ENCODE data around the gene CCDC183.
"Not testable (repeated sequence)": the region's sequence is repeated elsewhere in the genome, so short reads cannot be mapped to it uniquely, and the experiment has no call there.

CCDC183 gene

DNA sequence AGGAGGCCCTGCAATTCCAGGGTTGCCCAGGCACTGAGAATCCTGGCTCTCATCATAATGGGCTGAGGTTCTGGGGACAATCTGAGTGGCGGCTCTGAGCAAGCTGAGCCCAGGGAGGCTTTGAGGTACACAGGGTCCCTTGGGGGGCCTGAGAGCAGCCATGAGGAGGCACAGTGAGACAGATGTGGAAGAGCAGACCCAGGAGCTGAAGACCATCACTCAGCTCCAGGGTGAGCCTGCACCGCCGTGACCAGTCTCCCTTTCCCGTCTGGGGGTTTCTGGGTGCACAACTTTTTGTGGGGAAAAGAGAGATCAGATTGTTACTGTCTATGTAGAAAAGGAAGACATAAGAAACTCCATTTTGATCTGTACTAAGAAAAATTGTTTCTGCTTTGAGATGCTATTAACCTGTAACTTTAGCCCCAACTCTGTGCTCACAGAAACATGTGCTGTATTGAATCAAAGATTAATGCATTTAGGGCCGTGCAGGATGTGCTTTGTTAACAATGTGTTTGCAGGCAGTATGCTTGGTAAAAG, at the start of gene CCDC183:
CCDC183 (plus strand) TSS at position 101 of the 537 bp plus-strand sequence; CDS start at position 161, 60 bp downstream.
- no peak for DNase-seq

DNA sequence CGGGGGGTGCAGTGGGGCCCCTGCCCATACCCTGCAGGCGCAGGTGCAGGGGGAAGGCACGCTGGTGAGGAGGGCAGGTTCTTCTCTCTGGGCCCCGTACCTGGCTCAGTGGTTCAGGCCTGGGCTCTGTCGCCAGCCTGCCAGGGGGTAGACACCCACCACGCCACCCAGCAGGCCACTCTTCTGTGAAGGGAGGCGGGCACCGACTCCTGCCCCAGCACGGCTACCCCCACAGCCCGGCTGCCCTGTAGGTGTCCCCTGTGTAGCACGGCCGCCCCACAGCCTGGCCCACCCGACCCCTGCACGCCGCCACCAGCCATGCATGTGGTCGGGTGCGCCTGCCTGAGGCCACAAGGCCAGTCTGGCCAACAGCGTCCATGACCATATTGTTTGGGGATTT, 49.5 kb upstream of the CCDC183 start:
- no peak for DNase-seq

DNA sequence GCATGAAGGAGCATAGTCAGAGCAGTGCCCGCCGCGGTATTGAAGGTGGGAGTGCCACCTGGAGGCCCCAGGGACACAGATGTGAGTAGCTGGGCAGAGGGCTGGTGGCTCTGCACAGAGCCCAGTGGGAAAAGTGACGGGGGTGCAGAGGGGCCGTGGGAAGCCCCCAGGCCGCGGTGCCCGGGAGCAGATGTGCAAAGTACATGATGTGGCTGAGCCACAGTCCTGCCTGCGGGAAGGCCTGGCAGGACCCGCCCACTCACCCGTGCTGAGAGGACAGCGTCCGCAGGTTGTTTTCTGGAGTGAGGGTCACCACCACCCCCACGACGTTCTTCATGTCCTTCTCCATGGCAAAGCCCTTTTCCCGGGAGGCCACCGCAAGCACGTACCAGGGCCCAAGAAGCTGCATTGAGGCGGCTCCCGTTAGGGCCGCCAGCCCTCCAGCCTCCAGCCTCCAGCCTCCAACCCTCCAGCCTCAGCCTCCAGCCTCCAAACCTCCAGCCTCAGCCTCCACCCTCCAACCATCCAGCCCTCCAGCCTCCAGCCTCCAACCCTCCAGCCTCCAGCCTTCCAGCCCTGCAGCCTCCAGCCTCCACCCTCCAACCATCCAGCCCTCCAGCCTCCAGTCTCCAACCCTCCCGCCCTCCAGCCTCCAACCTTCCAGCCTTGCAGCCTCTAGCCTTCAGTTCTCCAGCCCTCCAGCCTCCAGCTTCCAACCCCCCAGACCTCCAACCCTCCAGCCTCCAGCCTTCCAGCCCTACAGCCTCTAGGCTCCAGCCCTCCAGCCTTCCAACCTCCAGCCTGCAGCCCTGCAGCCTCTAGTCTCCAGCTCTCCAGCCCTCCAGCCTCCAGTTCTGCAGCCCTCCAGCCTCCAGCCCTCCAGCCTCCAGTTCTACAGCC, 48.7 kb upstream of the CCDC183 start:
- DNase-seq = no peak

DNA sequence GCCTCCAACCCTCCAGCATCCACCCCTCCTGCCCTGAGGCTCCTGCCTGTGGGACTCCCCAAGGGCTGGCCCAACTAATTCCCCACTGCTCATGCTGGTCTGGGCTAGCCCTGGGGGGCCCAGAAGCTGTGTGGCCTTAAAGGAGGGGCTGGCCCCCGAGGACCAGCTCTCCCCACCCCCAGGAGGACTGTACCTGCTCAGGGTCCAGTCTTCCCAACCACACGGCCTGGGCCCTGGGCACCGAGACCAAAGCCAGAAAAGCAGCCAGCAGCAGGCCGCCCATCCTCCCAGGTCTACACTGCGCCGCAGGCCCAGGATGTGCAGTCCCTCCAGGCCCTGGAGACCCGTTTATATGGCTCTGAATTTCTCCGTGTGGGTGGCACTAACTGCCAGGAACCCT, 47.9 kb upstream of the CCDC183 start, which contains the start of gene LCN6:
LCN6 (minus strand) TSS at position 325 of the 400 bp plus-strand sequence; CDS start at position 283, 42 bp downstream.
- no peak for DNase-seq

DNA sequence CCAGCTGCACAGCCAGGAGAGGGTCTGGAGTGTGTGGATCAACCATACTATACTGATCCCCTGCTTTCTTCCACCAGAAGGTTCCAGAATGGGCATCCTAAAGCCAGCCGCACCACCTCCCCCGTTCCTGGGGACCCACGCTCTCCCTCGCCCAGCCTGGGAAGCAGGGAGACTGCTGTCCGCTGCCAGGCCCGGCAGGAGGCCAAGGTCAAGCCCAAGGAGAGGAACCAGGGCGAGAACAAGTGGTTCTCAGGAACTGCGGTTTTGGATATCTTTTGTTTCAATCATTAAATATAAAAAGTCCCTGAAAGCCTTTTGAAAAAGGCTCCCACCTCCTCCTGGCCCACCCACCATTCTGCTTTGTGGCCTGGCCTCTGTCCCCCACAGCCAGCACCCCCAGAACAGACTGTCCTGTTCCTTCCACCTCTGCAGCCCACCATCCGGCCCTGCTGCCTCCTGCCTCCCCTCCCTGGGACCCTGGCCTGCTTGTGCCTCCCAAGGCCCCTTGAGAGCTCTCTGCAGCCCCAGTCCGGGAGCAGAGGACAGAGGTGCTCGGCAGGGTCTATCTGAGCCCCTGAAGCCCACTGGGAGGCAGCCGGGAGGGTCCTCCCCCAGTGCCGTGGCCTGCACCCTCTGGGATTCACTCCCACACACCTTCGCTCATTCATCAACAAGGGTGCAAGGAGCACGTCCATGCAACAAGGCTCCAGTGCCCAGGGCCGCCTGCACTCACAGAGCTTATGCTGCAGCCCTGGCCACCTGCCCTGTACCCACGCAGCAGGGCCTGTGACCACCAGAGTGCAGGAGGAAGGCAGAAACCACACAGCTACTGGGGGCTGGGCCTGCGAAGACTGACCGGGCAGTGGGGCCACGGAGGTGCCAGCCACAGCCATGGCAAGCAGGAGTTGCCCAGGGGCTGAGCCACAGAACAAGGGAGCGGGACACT, 47.2 kb upstream of the CCDC183 start:
- DNase-seq = no peak

DNA sequence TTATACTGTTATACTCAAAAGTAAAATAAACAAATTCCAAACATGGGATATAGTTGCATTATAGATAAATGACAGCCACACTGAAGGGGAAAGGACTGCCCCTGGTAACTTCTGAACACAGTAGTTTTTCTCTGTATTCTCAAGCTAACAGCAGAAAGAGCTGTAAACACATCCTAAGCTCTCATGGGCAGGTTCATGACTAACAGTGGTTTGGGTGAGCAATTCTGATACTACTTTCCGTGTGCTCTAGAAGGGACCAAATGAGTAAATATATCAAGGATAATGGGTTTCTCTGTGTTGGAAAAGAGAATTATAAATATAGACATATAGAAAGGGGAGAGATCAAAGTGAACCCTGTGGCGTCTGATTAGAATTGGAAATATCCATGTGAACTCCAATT, 45.6 kb upstream of the CCDC183 start:
- DNase-seq = no peak

DNA sequence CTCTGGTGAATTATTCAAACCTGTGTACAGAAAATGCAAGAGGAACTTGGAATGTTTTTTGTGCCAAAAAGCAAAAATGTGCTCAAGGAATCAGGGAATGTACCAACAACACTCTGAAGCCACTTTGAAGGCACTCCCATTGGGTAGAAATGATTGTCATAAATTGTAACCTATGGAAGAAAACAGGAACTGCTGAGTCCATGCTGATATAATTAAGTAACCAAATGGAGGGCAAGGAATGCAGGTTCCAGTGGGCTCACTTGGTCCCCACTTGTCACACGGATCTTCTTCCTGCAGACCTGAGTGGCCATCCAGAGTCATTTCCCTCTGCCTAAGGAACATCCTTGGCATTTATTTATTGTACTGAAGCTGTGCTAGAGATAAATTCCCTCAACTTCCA, 44.9 kb upstream of the CCDC183 start:
- no peak for DNase-seq

DNA sequence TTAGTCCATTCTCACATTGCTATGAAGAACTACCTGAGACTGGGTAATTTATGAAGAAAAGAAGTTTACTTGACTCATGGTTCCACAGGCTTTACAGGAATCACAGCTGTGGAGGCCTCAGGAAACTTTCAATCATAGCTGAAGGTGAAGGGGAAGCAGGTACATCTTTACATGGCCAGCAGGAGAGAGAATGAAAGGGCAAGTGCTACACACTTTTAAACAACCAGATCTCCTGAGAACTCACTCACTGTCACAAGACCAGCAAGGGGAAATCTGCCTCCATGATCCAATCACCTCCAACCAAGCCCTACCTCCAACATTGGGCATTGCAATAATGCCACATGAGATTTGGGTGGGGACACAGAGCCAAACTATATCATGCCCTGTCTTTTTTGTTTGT, 44.3 kb upstream of the CCDC183 start:
- no peak for DNase-seq

DNA sequence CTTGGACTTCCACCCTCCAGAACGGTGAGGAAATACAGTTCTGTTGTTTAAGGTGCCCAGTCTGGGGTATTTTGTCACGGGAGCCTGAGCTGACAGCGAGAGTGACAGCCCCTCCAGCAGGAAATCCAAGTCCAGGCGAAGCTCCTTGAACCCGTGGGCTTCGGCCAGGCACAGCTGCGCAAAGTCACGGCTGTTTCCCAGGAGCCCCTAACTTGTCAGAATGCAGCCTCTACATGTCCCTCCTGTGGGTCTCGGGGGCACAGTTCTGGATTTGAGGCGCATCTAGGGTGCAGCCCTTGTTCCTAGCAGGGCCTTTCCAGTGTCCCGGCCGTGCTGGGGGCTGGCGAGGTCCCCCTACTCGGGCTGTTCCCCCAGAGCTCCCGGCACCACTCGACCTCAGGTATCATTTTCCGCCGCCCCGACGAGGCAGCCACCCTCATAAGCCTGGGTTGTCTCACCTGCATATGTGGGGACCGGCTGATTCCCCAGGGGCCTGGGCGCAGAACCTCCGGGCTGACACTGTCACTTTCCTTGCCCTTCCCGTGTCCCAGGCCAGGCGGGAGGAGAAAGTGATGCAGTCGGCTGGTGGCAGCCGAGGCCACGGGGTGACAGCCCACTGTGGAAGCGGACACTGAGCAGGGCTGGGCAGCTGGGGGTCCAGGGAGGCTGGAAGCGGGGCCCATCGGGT, 42.6 kb upstream of the CCDC183 start:
- no peak for DNase-seq

DNA sequence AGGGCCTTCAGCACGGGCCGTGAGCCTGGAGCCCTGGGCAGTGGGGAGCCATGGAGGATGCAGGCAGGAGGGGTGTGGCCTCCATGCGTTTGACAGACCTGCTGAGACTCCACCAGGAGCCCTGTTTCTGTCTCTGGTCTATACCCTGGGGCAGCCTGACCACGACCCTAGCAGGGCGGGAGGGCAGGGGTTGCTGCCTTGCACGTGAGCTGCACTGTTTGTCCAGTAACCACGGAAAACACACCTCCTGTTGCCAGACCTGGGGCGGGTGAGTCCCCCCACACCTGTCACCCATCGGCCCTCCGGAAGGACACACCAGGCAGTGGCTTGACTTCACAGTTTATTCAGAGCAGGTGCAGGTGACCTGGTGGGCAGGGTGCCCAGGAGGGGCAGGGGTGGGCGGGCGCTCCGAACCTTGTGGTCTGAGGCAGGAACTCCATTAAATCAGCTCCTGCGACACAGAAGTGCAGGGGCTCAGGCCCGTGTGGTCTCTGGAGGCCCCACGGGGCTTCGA, 42.0 kb upstream of the CCDC183 start:
- peak; percentile 84 for DNase-seq

DNA sequence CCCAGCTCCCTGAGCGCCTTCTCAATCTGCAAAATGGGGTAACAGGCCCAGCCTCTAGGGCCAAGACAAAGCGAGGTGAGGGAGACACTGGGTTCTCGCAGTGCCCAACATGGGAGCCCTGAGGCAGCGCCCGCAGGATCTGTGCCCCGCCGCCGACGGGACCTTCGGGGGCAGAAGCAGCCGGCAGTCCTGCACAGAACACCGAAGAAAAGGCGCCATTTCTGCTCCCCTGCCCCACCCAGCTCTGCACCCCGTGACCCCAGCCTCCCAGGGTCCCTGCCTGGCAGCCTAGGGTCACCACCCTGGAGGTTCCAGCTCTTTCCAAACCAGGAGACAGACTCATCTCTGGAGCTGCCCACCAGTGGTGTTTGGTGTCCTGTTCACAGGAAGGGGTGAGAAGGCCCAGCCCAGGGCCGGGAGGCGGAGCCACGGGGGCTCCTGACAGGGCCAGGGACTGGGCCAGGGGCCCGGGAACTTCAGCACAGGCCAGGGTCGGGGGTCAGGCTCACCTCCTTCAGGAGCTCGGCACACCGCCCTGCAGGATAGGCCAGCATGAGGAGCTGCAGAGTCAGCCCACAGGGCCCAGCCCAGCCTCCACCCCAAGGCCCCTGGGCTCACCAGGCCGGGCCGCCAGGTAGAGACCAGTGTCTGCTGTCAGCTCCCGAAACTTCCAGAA, 41.4 kb upstream of the CCDC183 start:
- peak; percentile 23 for DNase-seq

DNA sequence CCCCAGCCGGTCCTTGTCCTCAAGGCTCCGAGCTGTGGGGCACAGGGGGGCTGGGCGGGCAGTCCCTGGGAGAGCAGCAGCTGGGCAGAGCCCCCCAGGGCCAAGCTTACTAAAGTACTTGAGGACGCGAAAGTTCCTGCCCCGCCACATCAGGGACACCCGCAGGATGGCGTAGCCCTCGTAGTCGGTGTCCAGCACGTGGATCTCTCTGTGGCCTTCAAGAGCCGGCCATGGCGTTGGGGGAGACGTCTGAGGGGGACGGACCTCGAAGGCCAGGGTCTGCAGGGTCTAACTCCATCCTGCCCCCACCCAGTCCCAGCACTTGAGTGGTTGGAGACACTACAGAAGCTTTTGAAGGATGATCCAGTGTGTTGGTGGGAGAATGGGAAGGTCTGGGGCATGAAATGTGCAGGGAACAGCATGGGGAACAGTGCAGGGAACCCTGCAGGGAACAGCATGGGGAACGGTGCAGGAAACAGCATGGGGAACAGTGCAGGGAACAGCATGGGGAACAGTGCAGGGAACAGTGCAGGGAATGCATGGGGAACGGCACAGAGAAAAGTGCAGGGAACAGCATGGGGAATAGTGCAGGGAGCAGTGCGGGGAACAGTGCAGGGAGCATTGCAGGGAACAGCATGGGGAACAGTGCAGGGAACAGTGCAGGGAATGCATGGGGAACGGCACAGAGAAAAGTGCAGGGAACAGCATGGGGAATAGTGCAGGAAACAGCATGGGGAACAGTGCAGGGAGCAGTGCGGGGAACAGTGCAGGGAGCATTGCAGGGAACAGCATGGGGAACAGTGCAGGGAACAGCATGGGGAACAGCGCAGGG, 40.6 kb upstream of the CCDC183 start:
- DNase-seq = not testable (repeated sequence)

DNA sequence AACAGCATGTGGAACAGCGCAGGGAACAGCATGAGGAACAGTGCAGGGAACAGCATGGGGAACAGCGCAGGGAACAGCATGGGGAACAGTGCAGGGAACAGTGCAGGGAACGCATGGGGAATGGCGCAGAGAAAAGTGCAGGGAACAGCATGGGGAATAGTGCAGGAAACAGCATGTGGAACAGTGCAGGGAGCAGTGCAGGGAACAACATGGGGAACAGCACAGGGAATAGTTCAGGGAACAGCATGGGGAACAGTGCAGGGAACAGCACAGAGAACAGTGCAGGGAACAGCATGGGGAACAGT, 40.1 kb upstream of the CCDC183 start:
- no peak for DNase-seq

DNA sequence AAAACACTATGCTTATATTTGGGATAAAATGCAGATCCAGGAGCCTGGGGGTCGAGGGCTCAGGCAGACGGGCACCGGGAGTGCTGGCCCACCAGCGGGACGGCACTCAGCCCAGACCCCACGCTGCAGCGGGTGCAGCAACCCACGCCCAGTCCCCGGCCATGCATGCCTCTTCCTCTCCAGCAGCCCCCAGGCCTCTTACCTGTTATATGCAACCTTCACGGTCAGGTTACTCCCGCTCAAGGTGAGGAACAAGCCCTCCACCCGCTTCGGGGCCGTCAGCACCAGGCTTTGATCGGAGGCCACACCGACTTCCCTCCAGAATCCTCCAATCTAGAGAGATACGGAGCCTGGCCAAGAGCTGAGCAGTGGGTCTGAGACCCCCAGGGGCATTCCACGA, 39.3 kb upstream of the CCDC183 start:
- DNase-seq = no peak

DNA sequence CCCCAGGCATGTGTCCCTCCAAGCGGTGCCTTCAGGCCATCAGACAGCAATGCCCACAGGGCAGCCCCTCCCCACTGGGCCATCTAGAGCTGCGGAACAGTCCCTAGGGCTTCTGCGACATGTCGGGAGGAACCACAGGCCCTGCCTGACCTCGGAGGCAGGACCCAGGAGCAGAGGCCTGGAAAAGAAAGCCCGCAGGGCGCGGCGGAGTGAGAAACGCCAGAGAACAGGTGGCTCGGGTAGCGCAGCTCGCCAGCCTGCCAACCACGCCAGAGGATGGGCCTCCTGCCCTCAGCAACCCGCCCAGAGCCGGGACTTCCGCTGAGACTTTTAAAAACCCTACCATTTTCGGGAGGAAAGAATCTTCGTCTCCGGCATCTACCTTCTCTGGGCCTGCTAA, 38.8 kb upstream of the CCDC183 start:
- no peak for DNase-seq

DNA sequence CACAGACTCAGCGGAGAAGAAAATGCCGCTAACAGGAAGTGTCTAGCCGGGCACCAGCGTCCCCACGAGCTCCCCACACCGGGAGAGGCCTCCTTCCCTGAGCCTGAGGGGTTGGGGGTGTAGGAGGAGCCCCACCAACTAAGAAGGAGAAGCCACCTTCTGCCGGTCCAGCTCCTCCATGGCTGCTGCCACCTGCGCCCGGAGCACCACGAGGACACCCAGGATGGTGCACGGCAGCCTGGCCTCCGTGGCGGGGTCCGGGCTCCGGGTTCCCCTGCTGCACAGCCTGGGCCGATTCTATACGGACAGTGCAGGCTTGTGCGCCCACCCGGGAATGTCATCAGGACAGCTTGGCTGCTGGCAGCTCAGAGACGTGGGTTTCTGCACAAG, 38.4 kb upstream of the CCDC183 start:
- no peak for DNase-seq

DNA sequence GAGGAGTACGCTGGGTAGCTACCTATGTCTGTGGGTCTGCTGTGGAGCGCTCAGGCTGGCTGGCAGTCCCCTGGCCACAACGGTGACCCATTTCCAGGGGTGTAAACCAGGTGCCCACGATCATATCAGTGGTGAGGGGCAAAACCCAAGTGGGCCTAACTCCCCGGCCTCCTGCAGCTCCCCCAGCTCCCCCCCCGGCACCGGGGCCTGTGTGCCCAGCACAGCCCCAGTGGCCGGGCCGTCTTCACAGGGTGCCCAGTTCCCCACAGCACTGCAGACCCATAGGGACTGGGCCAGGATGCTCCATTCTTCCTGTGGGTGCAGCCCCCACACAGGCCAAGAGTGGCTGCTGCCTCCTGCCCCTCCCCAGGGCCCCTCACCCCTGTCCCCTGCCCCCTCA, 37.1 kb upstream of the CCDC183 start:
- DNase-seq = no peak

DNA sequence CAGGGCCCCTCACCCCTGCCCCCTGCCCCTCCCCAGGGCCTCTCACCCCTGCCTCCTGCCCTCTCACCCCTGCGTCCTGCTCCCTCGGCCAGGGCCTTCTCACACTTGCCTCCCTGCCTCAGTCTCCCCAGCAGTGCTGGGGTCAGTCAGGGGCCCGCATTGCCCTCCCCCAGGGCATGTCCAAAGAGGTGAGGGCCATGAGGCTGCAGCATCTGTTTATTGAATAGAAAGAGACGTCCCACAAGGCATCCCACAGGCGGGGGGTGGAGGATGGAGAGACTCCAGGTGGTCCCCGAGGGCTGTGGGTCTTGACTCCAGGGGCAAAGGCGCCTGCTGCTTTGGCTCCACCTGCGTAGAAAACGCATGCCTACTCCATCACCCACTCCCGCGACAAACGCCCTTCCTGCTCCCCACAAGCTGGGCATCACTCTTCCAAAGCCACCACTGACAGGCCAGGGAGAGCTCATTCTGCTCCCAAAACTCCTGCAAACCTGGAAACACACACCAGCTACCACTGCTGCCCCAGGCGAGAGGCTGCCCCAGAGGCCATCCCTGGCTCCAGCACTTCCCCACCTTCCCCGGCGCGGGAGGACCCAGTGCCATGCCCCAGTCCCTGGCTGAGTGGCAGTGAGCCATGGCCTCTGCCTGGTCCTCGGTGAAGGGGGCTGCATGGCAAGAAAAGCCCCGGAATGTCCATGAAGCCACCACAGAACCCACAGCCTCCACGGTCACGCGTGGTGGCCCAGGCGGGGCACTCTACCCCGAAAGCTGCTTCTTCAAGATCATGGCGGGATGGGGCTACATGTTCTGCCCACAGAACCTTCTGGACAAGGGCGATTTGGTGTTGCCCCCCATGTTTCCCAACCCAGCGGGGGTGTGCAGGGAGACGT, 36.5 kb upstream of the CCDC183 start:
- DNase-seq = no peak

DNA sequence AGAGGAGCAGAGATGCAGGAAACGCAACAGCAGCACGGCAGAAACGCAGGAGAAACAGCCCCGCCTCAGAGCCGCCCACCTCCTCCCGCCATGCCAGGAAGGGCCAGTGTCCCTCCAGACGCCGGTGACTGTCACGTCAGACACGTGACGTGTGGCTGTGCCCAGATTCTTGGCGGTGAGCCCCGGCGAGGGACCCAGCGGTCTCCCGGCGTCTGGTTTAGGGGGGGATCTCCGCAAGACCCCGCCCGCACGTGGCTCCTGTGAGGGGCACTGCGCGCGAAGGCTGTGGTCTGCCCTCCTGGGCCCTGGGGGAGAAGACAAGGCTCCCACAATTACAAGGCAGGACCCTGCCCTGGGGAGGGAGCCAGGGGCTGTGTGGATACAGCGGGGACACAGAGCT, 35.7 kb upstream of the CCDC183 start:
- no peak for DNase-seq
